SK-N-SH treated with all-trans-retinoic acid at 6 μM for 48 hours (cell line): ENCODE data around the gene KIF1C.

Source experiments
- ATAC-seq: fragments of 200-7000 bp; cut with Tn5 transposase; 3 replicates; pipeline ENCODE4 v1.9.1; 2020; ENCODE audit warnings: mild to moderate bottlenecking, moderate library complexity
- ARNTL ChIP-seq: fragments of 450-650 bp; formaldehyde crosslinking; IDR thresholded peaks from 2 replicates; pipeline ENCODE4 v1.5.0; 2020; ENCODE audit warnings: low read depth, mild to moderate bottlenecking, moderate library complexity, borderline replicate concordance
- BACH2 ChIP-seq: fragments of 250-450 bp; sonication (Bioruptor Pico); IDR thresholded peaks from 2 replicates; pipeline ENCODE4 v1.9.0; 2021; ENCODE audit warnings: mild to moderate bottlenecking, borderline replicate concordance
- CSDC2 ChIP-seq: fragments of 250-450 bp; sonication (Bioruptor Pico); IDR thresholded peaks from 2 replicates; pipeline ENCODE4 v1.5.0; 2020; ENCODE audit warnings: mild to moderate bottlenecking, moderate library complexity
- ESRRG ChIP-seq: fragments of 250-450 bp; sonication (Bioruptor Pico); IDR thresholded peaks from 2 replicates; pipeline ENCODE4 v1.6.1; 2021; ENCODE audit warnings: mild to moderate bottlenecking
- GLIS3 ChIP-seq: fragments of 250-450 bp; sonication (Bioruptor Pico); IDR thresholded peaks from 2 replicates; pipeline ENCODE4 v1.5.0; 2020; ENCODE audit warnings: mild to moderate bottlenecking, moderate library complexity
- ISL1 ChIP-seq: fragments of 250-450 bp; sonication (Bioruptor Pico); IDR thresholded peaks from 2 replicates; pipeline ENCODE4 v2.1.2; 2022; ENCODE audit warnings: mild to moderate bottlenecking, moderate library complexity
- PPARA ChIP-seq: fragments of 250-450 bp; sonication (Bioruptor Pico); IDR thresholded peaks from 2 replicates; pipeline ENCODE4 v1.5.0; 2020; ENCODE audit warnings: mild to moderate bottlenecking, borderline replicate concordance
- RARB ChIP-seq: fragments of 250-450 bp; sonication (Bioruptor Pico); IDR thresholded peaks from 2 replicates; pipeline ENCODE4 v1.8.0; 2021; ENCODE audit warnings: mild to moderate bottlenecking, moderate library complexity
- SNAI2 ChIP-seq: fragments of 250-450 bp; sonication (Bioruptor Pico); IDR thresholded peaks from 2 replicates; pipeline ENCODE4 v1.5.0; 2020; ENCODE audit warnings: mild to moderate bottlenecking, moderate library complexity
- TCF4 ChIP-seq: fragments of 250-450 bp; sonication (Bioruptor Pico); IDR thresholded peaks from 2 replicates; pipeline ENCODE4 v1.8.0; 2021; ENCODE audit warnings: mild to moderate bottlenecking, moderate library complexity, borderline replicate concordance
- TOX ChIP-seq: fragments of 250-450 bp; sonication (Bioruptor Pico); IDR thresholded peaks from 2 replicates; pipeline ENCODE4 v1.8.0; 2021; ENCODE audit warnings: mild to moderate bottlenecking, moderate library complexity, borderline replicate concordance
- ZC3H10 ChIP-seq: fragments of 250-450 bp; sonication (Bioruptor Pico); IDR thresholded peaks from 2 replicates; pipeline ENCODE4 v1.5.1; 2021; ENCODE audit warnings: mild to moderate bottlenecking, moderate library complexity
- ZFP3 ChIP-seq: fragments of 250-450 bp; sonication (Bioruptor Pico); IDR thresholded peaks from 2 replicates; pipeline ENCODE4 v1.5.0; 2020; ENCODE audit warnings: mild to moderate bottlenecking, moderate library complexity
- ZFP30 ChIP-seq: fragments of 450-650 bp; formaldehyde crosslinking; IDR thresholded peaks from 2 replicates; pipeline ENCODE4 v1.5.0; 2022; ENCODE audit warnings: mild to moderate bottlenecking, moderate library complexity
- ZNF565 ChIP-seq: fragments of 450-650 bp; formaldehyde crosslinking; conservative IDR thresholded peaks from 2 replicates; pipeline ENCODE4 v1.5.0; 2020; ENCODE audit warnings: low read depth, mild to moderate bottlenecking, moderate library complexity
- ZNF70 ChIP-seq: fragments of 450-650 bp; formaldehyde crosslinking; IDR thresholded peaks from 2 replicates; pipeline ENCODE4 v1.5.0; 2020; ENCODE audit warnings: mild to moderate bottlenecking, moderate library complexity
- ZNF8 ChIP-seq: fragments of 450-650 bp; formaldehyde crosslinking; IDR thresholded peaks from 2 replicates; pipeline ENCODE4 v1.5.0; 2020; ENCODE audit warnings: mild to moderate bottlenecking, moderate library complexity
- TF ChIP-seq, protein P1 (sequence below): fragments of 250-450 bp; sonication (Bioruptor Pico); IDR thresholded peaks from 2 replicates; pipeline ENCODE4 v1.5.1; 2021; ENCODE audit warnings: mild to moderate bottlenecking, moderate library complexity
- TF ChIP-seq, protein P2 (sequence below): fragments of 250-450 bp; sonication (Bioruptor Pico); IDR thresholded peaks from 2 replicates; pipeline ENCODE4 v1.8.0; 2020; ENCODE audit warnings: mild to moderate bottlenecking, moderate library complexity, borderline replicate concordance
- TF ChIP-seq, protein P3 (sequence below): fragments of 250-450 bp; sonication (Bioruptor Pico); IDR thresholded peaks from 2 replicates; pipeline ENCODE4 v1.5.1; 2020; ENCODE audit warnings: low read depth, mild to moderate bottlenecking, moderate library complexity

KIF1C gene

DNA sequence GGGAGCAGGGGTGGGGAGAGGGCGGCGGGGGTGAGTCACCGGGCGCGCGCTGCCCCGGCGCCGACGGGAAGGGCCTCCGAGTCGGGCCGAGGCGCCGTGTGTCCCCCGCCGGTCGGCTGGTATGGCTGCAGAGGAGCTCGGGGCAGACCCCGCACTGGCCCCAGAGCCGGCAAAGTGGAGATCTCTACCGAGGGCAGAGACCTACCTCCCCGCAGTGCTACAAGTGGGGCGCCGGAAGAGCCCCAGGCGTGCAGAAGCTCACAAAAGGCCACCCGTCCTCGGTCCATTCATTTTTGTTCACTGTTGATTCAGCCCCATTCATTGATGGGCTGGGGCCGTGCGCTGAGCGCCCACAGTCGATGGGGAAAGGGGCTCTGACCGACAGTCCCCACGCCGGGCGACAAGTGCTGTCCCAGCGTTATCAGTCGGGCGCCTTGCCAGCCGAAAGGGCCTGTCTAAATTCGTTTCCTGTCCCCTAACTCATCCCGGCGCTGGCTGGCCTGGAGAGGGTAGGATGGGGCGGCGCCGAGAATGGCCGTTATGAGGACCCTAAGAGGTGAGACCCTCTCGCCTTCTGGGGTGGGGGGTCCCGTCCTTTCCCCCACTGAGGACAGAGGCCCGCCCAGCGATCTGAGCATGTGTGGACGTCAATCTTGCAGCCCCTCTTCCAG is 47.5 kb upstream of the KIF1C start (continued):
- TF ChIP-seq, protein P1, sequence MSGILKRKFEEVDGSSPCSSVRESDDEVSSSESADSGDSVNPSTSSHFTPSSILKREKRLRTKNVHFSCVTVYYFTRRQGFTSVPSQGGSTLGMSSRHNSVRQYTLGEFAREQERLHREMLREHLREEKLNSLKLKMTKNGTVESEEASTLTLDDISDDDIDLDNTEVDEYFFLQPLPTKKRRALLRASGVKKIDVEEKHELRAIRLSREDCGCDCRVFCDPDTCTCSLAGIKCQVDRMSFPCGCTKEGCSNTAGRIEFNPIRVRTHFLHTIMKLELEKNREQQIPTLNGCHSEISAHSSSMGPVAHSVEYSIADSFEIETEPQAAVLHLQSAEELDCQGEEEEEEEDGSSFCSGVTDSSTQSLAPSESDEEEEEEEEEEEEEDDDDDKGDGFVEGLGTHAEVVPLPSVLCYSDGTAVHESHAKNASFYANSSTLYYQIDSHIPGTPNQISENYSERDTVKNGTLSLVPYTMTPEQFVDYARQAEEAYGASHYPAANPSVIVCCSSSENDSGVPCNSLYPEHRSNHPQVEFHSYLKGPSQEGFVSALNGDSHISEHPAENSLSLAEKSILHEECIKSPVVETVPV (CRISPR knock-in tag): no peak
- no peak for TF ChIP-seq TOX
- no peak for TF ChIP-seq ZNF70 (CRISPR knock-in tag)

DNA sequence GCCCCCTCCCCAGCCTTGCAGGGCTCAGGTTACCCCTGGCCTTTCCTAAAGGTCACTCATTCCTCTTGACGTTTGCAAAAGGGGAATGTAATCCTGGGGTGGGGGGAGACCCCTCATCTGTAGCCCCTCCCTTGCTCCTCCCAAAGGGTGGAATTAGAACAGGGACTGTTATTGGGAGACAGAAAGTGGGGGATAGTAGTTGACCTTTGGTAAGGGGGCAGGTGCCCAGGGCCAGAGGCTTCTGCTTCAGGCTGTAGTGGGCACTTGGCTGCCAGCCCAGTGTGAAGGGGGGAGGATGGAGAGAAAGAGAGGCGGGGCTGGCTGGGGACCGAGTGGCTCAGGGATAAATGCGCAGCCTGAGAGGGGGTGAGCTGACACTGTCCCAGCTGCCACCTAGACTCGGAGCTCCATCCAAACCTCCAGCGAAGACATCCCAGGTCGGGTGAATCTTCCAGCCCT is 47.0 kb upstream of the KIF1C start, which contains the start of gene ENO3:
Gene ENO3 (plus strand): TSS at position 374 of the 459 bp plus-strand sequence. CDS start 711 bp downstream, outside the sequence.
- TF ChIP-seq ISL1 (CRISPR knock-in tag) (no peak), ZNF70 (CRISPR knock-in tag) (no peak), ESRRG (CRISPR knock-in tag) (no peak), RARB (no peak), BACH2 (no peak), GLIS3 (CRISPR knock-in tag) (no peak), TCF4 (CRISPR knock-in tag) (no peak), ZFP30 (no peak), ZNF8 (CRISPR knock-in tag) (no peak), PPARA (CRISPR knock-in tag) (no peak), SNAI2 (CRISPR knock-in tag) (no peak), ZC3H10 (CRISPR knock-in tag) (no peak), ZFP3 (CRISPR knock-in tag) (no peak), ARNTL (CRISPR knock-in tag) (no peak), ZNF565 (CRISPR knock-in tag) (no peak), TOX (no peak), CSDC2 (CRISPR knock-in tag) (no peak)
- TF ChIP-seq, protein P2, sequence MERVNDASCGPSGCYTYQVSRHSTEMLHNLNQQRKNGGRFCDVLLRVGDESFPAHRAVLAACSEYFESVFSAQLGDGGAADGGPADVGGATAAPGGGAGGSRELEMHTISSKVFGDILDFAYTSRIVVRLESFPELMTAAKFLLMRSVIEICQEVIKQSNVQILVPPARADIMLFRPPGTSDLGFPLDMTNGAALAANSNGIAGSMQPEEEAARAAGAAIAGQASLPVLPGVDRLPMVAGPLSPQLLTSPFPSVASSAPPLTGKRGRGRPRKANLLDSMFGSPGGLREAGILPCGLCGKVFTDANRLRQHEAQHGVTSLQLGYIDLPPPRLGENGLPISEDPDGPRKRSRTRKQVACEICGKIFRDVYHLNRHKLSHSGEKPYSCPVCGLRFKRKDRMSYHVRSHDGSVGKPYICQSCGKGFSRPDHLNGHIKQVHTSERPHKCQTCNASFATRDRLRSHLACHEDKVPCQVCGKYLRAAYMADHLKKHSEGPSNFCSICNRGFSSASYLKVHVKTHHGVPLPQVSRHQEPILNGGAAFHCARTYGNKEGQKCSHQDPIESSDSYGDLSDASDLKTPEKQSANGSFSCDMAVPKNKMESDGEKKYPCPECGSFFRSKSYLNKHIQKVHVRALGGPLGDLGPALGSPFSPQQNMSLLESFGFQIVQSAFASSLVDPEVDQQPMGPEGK (CRISPR knock-in tag): no peak
- TF ChIP-seq, protein P3, sequence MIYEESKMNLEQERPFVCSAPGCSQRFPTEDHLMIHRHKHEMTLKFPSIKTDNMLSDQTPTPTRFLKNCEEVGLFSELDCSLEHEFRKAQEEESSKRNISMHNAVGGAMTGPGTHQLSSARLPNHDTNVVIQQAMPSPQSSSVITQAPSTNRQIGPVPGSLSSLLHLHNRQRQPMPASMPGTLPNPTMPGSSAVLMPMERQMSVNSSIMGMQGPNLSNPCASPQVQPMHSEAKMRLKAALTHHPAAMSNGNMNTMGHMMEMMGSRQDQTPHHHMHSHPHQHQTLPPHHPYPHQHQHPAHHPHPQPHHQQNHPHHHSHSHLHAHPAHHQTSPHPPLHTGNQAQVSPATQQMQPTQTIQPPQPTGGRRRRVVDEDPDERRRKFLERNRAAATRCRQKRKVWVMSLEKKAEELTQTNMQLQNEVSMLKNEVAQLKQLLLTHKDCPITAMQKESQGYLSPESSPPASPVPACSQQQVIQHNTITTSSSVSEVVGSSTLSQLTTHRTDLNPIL (CRISPR knock-in tag): no peak
- TF ChIP-seq, protein P1 (CRISPR knock-in tag): no peak
- ATAC-seq: no peak

DNA sequence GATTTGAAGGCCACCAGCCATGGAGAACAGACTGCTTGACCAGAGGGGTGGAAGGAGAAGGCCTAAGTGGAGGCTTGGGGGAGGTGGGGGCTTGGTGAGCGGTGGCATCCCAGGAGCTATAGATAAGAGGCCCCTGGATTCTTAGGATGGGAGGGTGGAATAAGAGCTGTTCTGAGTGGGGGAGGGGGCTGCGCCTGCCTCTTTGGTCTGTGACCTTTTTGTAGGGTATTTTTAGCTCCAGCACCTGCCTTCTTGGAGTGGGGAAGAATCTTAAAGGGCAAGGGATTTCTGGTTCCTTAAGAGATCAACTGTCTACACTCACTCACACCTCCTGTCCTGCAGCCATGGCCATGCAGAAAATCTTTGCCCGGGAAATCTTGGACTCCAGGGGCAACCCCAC is 46.3 kb upstream of the KIF1C start:
- ATAC-seq: no peak

DNA sequence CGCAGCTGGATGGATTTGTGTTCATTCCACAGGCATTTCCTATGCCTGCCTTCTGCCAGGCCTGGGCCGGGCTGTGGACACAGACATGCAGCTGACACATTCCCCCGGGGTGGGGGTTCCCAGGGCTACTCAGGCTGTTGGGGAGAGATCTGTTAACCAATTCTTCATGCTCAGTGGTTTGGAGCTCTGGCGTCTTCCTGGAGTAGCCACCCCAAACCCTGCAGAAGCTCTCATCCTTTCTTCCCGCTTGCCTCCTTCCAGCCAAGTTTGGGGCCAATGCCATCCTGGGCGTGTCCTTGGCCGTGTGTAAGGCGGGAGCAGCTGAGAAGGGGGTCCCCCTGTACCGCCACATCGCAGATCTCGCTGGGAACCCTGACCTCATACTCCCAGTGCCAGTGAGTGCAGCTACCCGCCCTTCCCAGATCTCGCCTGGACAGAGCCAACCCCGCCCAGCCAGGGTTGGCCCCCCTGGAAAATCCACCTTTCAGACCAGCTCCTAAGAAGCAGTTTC is 44.2 kb upstream of the KIF1C start:
- no peak for ATAC-seq
- TF ChIP-seq ZNF8 (CRISPR knock-in tag) (no peak), ZNF70 (CRISPR knock-in tag) (no peak), ZC3H10 (CRISPR knock-in tag) (no peak), ZFP3 (CRISPR knock-in tag) (no peak), GLIS3 (CRISPR knock-in tag) (no peak), SNAI2 (CRISPR knock-in tag) (no peak)
- TF ChIP-seq, protein P2 (CRISPR knock-in tag): no peak
- TF ChIP-seq, all 23 proteins: peak for 0

More for the DNA sequence above, 46.3 kb upstream of the KIF1C start:
- TF ChIP-seq ZFP30 (no peak), ZNF70 (CRISPR knock-in tag) (no peak), ZNF8 (CRISPR knock-in tag) (no peak), ZFP3 (CRISPR knock-in tag) (no peak)
